K562 treated with DMSO at 1 percent for 24 hours (cell line): ENCODE measurements around the gene KIAA0825. TPM values are rescaled to one million over a fixed set of nuclear protein-coding genes. Genes with fewer than 3 reads are reported as not detected.

ENCODE experiments used
- total RNA-seq: library from RNA; unstranded; fragments of 300-600 nt; gene quantifications from 2 replicates; pipeline ENCODE4 v1.2.3, GENCODE V29; 2022; ENCODE audit warnings: low read depth; ENCODE audit not compliant: insufficient read depth

The KIAA0825 gene
- 0.08 TPM in 1 of 2 replicates, not detected in the other for total RNA-seq

GRCh38 chr5:94618493-94619328 is at the start of gene KIAA0825, which contains the start of gene SLF1:
KIAA0825 (minus strand) TSS chr5:94618604; CDS start chr5:94537126, 81,478 bp downstream.
SLF1 (plus strand) TSS chr5:94618669; CDS start chr5:94628811, 10,142 bp downstream.

Other genes with a start within 250 kb of the KIAA0825 start
- 4.5 and 5.4 TPM in 2 replicates for gene SLF1, start 65 bp upstream of the KIAA0825 start, total RNA-seq